ENCODE results near the gene ZSWIM3. TPM values are rescaled to one million over a fixed set of nuclear protein-coding genes. Genes with fewer than 3 reads are reported as not detected.

ZSWIM3 gene
- total and polyA plus RNA-seq, 2 of the 13 experiments (the other 11 are each of a cell fraction or from before 2014, with no cell fraction given), result 5.2 to 5.8 TPM

DNA sequence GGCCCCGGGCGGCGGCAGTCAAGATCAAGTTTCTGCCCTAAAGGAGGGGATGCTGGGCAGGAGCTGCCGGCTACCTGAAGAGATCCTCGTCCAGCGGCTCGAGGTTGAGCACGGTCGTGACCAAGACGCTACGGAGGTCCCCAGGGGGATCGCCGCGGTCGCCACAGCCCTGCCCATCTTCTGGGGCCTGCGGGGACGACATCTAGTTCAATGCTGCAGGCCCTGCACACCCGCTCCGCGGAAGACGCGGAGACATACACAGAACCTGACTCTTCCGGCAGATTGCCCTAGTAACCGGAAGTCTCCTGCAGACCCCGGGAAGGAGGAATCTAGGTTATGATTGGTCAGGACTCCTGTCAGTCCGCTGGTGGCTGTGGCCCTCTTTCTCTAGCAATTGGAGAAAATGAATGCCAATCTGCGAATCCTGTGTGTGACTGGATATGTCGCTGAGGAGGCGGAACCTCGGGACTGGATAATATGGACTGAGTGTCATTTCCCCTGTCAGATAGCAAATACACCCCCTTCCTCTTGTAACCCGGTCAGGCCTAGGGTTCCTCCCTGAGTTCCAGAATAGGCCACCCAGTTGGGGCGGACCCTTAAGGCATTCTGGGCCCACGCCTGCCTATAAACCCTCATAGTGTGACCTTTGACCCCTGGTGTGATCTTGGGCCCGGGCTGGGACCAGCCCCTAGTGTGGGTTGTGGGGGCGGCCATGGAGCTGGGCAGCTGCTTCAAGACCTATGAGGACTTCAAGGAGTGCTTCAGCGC, at the start of gene ZSWIM3, which contains the start of gene ACOT8 (continued):
- TF ChIP-seq, protein P1, sequence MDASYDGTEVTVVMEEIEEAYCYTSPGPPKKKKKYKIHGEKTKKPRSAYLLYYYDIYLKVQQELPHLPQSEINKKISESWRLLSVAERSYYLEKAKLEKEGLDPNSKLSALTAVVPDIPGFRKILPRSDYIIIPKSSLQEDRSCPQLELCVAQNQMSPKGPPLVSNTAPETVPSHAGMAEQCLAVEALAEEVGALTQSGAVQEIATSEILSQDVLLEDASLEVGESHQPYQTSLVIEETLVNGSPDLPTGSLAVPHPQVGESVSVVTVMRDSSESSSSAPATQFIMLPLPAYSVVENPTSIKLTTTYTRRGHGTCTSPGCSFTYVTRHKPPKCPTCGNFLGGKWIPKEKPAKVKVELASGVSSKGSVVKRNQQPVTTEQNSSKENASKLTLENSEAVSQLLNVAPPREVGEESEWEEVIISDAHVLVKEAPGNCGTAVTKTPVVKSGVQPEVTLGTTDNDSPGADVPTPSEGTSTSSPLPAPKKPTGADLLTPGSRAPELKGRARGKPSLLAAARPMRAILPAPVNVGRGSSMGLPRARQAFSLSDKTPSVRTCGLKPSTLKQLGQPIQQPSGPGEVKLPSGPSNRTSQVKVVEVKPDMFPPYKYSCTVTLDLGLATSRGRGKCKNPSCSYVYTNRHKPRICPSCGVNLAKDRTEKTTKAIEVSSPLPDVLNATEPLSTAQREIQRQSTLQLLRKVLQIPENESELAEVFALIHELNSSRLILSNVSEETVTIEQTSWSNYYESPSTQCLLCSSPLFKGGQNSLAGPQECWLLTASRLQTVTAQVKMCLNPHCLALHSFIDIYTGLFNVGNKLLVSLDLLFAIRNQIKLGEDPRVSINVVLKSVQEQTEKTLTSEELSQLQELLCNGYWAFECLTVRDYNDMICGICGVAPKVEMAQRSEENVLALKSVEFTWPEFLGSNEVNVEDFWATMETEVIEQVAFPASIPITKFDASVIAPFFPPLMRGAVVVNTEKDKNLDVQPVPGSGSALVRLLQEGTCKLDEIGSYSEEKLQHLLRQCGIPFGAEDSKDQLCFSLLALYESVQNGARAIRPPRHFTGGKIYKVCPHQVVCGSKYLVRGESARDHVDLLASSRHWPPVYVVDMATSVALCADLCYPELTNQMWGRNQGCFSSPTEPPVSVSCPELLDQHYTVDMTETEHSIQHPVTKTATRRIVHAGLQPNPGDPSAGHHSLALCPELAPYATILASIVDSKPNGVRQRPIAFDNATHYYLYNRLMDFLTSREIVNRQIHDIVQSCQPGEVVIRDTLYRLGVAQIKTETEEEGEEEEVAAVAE (CRISPR knock-in tag; IDR thresholded peaks at IDR 0.05; ENCODE audit: borderline replicate concordance), result peak; percentile 42
- peak; percentile 76; the same call in 1 of the 2 replicates for TF ChIP-seq ZNF773 (CRISPR knock-in tag; IDR thresholded peaks at IDR 0.05; ENCODE audit: borderline replicate concordance)
- 0 out of 2 replicates have a peak, but pooled peaks have one; percentile 16 for TF ChIP-seq ZNF563 (CRISPR knock-in tag; IDR thresholded peaks at IDR 0.05)
- no peak; the same call in 1 of the 2 replicates for TF ChIP-seq KLF9 (CRISPR knock-in tag; IDR thresholded peaks at IDR 0.05; ENCODE audit: low read depth)
- peak; percentile 61; the same call in 1 of the 2 replicates for TF ChIP-seq STAT5B (CRISPR knock-in tag; IDR thresholded peaks at IDR 0.05)
- peak; percentile 84 for TF ChIP-seq RBFOX2 (IDR thresholded peaks at IDR 0.05; ENCODE audit: low read depth, low read length)
- TF ChIP-seq, protein P2, sequence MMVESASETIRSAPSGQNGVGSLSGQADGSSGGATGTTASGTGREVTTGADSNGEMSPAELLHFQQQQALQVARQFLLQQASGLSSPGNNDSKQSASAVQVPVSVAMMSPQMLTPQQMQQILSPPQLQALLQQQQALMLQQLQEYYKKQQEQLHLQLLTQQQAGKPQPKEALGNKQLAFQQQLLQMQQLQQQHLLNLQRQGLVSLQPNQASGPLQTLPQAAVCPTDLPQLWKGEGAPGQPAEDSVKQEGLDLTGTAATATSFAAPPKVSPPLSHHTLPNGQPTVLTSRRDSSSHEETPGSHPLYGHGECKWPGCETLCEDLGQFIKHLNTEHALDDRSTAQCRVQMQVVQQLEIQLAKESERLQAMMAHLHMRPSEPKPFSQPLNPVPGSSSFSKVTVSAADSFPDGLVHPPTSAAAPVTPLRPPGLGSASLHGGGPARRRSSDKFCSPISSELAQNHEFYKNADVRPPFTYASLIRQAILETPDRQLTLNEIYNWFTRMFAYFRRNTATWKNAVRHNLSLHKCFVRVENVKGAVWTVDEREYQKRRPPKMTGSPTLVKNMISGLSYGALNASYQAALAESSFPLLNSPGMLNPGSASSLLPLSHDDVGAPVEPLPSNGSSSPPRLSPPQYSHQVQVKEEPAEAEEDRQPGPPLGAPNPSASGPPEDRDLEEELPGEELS (CRISPR knock-in tag; IDR thresholded peaks at IDR 0.05), result peak; percentile 32; the same call in 1 of the 2 replicates
- TF ChIP-seq, protein P3, sequence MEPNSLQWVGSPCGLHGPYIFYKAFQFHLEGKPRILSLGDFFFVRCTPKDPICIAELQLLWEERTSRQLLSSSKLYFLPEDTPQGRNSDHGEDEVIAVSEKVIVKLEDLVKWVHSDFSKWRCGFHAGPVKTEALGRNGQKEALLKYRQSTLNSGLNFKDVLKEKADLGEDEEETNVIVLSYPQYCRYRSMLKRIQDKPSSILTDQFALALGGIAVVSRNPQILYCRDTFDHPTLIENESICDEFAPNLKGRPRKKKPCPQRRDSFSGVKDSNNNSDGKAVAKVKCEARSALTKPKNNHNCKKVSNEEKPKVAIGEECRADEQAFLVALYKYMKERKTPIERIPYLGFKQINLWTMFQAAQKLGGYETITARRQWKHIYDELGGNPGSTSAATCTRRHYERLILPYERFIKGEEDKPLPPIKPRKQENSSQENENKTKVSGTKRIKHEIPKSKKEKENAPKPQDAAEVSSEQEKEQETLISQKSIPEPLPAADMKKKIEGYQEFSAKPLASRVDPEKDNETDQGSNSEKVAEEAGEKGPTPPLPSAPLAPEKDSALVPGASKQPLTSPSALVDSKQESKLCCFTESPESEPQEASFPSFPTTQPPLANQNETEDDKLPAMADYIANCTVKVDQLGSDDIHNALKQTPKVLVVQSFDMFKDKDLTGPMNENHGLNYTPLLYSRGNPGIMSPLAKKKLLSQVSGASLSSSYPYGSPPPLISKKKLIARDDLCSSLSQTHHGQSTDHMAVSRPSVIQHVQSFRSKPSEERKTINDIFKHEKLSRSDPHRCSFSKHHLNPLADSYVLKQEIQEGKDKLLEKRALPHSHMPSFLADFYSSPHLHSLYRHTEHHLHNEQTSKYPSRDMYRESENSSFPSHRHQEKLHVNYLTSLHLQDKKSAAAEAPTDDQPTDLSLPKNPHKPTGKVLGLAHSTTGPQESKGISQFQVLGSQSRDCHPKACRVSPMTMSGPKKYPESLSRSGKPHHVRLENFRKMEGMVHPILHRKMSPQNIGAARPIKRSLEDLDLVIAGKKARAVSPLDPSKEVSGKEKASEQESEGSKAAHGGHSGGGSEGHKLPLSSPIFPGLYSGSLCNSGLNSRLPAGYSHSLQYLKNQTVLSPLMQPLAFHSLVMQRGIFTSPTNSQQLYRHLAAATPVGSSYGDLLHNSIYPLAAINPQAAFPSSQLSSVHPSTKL (CRISPR knock-in tag; IDR thresholded peaks at IDR 0.05), result peak; percentile 62
- no peak for TF ChIP-seq RAD51 (IDR thresholded peaks at IDR 0.05; ENCODE audit: borderline replicate concordance)
- TF ChIP-seq GATA4 (IDR thresholded peaks at IDR 0.05; ENCODE audit: borderline replicate concordance, low read depth), result peak; percentile 48
- no peak for TF ChIP-seq ZNF761 (CRISPR knock-in tag; conservative IDR thresholded peaks at IDR 0.05)
- TF ChIP-seq ZNF83 (CRISPR knock-in tag; IDR thresholded peaks at IDR 0.05; ENCODE audit: borderline replicate concordance), result no peak
- no peak for TF ChIP-seq U2AF2 (IDR thresholded peaks at IDR 0.05; ENCODE audit: low read depth, low read length)
- TF ChIP-seq ZNF251 (CRISPR knock-in tag; IDR thresholded peaks at IDR 0.05), result no peak
- TF ChIP-seq NCOA2 (CRISPR knock-in tag; IDR thresholded peaks at IDR 0.05), result no peak; the same call in 1 of the 2 replicates
- TF ChIP-seq PHB2 (IDR thresholded peaks at IDR 0.05; ENCODE audit: partially characterized antibody), result no peak
- TF ChIP-seq ZNF713 (CRISPR knock-in tag; IDR thresholded peaks at IDR 0.05), result 0 out of 2 replicates have a peak, but pooled peaks have one; percentile 36

All from HepG2 (cell line).